ENCODE results near the gene GDI1.

DNA sequence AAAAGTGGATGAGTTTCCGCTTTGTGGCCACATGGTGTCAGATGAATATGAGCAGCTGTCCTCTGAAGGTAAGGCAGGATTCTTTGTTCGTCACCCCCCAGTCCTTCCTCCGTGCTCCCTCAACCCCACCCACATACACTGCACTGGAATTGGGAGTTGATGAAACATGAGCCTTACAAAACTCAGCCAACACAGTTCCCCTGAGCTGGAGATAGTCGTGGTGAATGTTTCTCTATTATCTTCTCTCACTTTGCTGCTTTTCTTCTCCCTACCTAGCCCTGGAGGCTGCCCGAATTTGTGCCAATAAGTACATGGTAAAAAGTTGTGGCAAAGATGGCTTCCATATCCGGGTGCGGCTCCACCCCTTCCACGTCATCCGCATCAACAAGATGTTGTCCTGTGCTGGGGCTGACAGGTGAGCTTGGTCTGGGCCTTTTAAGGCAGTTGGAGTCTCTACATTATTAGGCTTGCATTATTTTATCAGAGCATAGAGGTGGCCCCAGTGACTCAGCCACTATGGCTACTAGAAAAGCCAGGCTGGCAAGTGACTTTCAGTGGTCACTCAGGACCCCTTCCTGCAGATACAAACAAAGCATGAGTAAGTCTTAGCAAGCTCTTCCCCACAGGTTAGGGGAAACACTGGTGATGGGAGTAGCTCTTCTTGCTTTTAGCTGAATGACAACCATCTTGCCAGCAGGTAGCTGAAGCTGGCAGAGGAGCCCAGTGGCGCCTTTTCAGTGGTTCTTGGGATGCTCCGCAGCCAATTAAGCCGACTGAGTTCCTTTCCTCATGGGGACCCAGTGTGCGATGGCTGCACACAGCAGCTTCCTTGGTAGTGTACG is 37.2 kb upstream of the GDI1 start:
- TF ChIP-seq, protein P1, sequence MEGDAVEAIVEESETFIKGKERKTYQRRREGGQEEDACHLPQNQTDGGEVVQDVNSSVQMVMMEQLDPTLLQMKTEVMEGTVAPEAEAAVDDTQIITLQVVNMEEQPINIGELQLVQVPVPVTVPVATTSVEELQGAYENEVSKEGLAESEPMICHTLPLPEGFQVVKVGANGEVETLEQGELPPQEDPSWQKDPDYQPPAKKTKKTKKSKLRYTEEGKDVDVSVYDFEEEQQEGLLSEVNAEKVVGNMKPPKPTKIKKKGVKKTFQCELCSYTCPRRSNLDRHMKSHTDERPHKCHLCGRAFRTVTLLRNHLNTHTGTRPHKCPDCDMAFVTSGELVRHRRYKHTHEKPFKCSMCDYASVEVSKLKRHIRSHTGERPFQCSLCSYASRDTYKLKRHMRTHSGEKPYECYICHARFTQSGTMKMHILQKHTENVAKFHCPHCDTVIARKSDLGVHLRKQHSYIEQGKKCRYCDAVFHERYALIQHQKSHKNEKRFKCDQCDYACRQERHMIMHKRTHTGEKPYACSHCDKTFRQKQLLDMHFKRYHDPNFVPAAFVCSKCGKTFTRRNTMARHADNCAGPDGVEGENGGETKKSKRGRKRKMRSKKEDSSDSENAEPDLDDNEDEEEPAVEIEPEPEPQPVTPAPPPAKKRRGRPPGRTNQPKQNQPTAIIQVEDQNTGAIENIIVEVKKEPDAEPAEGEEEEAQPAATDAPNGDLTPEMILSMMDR (conservative IDR thresholded peaks at IDR 0.05): no peak
- TF ChIP-seq EZH2 (IDR thresholded peaks at IDR 0.05; ENCODE audit: low read depth): no peak

Measured in PC-9 (cell line).